Bronchial epithelial cell (primary cell): ENCODE results near the gene KRTAP5-2. TPM values are rescaled to one million over a fixed set of nuclear protein-coding genes. Genes with fewer than 3 reads are reported as not detected.

Source experiments
- DNase-seq: peaks from one replicate; pipeline ENCODE4 v3.0.0-alpha.2; 2010; ENCODE audit warnings: low read depth
- FAIRE-seq: peaks from 2 replicates; lab custom pipeline; 2011; peaks lifted over from hg19 to GRCh38; lab: Jason Lieb, UNC
- H3K27me3 ChIP-seq: 2 replicates; pipeline ENCODE4 v1.5.1; 2011; ENCODE audit warnings: low read length; ENCODE audit not compliant: control insufficient read depth, insufficient read depth
- H3K36me3 ChIP-seq: 2 replicates; pipeline ENCODE4 v1.5.1; 2011; ENCODE audit warnings: low read length; ENCODE audit not compliant: control insufficient read depth, insufficient read depth
- H3K4me3 ChIP-seq: 2 replicates; pipeline ENCODE4 v1.5.1; 2011; ENCODE audit warnings: mild to moderate bottlenecking, low read depth, low read length, control low read depth
- CTCF ChIP-seq: IDR thresholded peaks from 2 replicates; pipeline ENCODE4 v1.5.1; 2011; ENCODE audit warnings: mild to moderate bottlenecking, moderate library complexity, low read length, control low read depth, inconsistent platforms; ENCODE audit not compliant: insufficient read depth, severe bottlenecking
- total RNA-seq: library from RNA; depleted of rRNA; stranded (reverse); fragments of >200 nt; gene quantifications from 2 replicates; pipeline ENCODE4 v1.2.1, GENCODE V29; 2014

Gene KRTAP5-2
- total RNA-seq, 1 donor from 2014 or later: not detected

- DNase-seq: no peak
- H3K4me3 ChIP-seq: no peak overlapping the region
- H3K27me3 ChIP-seq: peaks cover 2% of the 10 kb centered on the region
These were observed 34.9 kb downstream of the KRTAP5-2 start for GRCh38 chr11:1563149-1563638.

DNA sequence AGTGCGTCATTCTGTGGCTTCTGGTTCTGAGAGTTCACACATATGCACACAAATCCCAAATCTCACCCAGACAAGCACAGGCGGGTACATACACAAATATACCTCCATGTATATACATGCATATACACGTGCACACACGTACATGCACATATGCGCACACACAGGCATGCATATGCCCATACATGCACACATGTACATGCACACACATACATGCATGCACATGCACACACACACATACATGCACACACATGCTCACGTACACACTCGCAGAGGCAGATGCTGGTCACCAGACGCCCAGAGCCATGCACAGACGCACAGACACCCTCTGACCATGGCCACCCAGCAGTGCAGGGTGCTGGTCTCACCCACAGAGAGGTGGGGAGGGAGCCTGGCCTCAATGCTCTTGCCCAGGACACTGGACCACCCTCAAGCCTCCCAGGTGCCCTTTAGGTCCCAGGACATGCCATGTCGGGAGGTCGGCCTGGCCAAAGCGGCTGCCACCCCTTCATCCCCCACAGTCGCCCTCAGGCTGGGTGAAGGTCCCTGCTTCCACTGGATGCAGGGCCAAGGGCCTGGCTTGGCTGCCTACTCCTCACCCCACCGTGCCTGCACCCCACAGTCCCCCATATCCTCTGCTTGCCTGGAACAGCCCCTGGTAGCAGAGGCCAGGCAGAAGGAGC lies 35.5 kb downstream of the KRTAP5-2 start:
- no peak for TF ChIP-seq CTCF
- DNase-seq (no peak), FAIRE-seq (no peak)
- H3K36me3 ChIP-seq: no peaks in the 10 kb centered on the region
- H3K27me3 ChIP-seq: peaks cover 2% of the 10 kb centered on the region
- no peak overlapping the region for H3K4me3 ChIP-seq

More at GRCh38 chr11:1563149-1563638, 34.9 kb downstream of the KRTAP5-2 start:
- TF ChIP-seq CTCF: no peak
- no peaks in the 10 kb centered on the region for H3K36me3 ChIP-seq
- no peak for FAIRE-seq

GRCh38 chr11:1561955-1562354 lies 36.1 kb downstream of the KRTAP5-2 start:
- no peak for FAIRE-seq

GRCh38 chr11:1561266-1561665 lies 36.8 kb downstream of the KRTAP5-2 start:
- TF ChIP-seq CTCF: no peak
- FAIRE-seq (no peak), DNase-seq (no peak)
- Histone ChIP-seq H3K4me3 (no peak overlapping the region), H3K36me3 (no peaks in the 10 kb centered on the region), H3K27me3 (peaks cover 2% of the 10 kb centered on the region)

More at GRCh38 chr11:1561955-1562354, 36.1 kb downstream of the KRTAP5-2 start:
- no peaks in the 10 kb centered on the region for H3K36me3 ChIP-seq
- H3K27me3 ChIP-seq: peaks cover 2% of the 10 kb centered on the region
- no peak for DNase-seq
- no peak for TF ChIP-seq CTCF
- H3K4me3 ChIP-seq: no peak overlapping the region

- Histone ChIP-seq H3K27me3 (peaks cover 2% of the 10 kb centered on the region), H3K4me3 (no peak overlapping the region), H3K36me3 (no peaks in the 10 kb centered on the region)
- TF ChIP-seq CTCF: peak; percentile 4
- DNase-seq (no peak), FAIRE-seq (no peak)
These were observed 37.3 kb downstream of the KRTAP5-2 start for GRCh38 chr11:1560649-1561251.
